Lower leg skin (tissue), 3 donors: ENCODE results near the gene PDE4A.

ENCODE experiments used
- POLR2A ChIP-seq, 2 donors: fragments of 450-650 bp; IDR thresholded peaks; one replicate each; pipeline ENCODE4 v1.6.1; 2016 to 2017; ENCODE audit warnings: antibody characterized with exemption in 2 of 2, mild to moderate bottlenecking in 1 of 2, moderate library complexity in 1 of 2
- TF ChIP-seq, protein P1 (sequence below), 3 donors: fragments of 450-650 bp; IDR thresholded peaks; one replicate each; pipeline ENCODE4 v1.5.1; 2016; ENCODE audit warnings: antibody characterized with exemption in 3 of 3, mild to moderate bottlenecking in 3 of 3, moderate library complexity in 2 of 3

DNA sequence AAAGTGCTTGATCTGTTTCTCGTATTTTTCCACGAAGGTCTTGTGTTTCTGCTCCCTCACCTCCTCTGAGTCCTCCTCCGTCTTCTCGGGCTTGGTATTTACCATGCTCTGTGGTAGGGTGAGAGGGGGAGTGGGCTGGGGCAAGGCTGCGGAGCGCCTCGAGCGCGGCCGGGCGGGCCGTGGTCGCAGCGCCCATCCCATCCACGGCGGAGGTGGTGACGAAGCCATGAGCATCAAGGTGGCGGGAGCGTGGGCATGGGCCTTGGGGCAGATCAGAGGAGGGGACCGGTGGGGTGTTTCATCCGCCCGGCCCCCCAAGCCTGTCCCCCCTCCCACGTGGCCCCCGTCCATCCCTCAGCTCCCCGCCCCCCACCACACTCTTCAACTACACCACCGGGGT, 24.9 kb upstream of the PDE4A start:
- TF ChIP-seq POLR2A (IDR thresholded peaks at IDR 0.05) = no peak
- TF ChIP-seq, protein P1, sequence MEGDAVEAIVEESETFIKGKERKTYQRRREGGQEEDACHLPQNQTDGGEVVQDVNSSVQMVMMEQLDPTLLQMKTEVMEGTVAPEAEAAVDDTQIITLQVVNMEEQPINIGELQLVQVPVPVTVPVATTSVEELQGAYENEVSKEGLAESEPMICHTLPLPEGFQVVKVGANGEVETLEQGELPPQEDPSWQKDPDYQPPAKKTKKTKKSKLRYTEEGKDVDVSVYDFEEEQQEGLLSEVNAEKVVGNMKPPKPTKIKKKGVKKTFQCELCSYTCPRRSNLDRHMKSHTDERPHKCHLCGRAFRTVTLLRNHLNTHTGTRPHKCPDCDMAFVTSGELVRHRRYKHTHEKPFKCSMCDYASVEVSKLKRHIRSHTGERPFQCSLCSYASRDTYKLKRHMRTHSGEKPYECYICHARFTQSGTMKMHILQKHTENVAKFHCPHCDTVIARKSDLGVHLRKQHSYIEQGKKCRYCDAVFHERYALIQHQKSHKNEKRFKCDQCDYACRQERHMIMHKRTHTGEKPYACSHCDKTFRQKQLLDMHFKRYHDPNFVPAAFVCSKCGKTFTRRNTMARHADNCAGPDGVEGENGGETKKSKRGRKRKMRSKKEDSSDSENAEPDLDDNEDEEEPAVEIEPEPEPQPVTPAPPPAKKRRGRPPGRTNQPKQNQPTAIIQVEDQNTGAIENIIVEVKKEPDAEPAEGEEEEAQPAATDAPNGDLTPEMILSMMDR (IDR thresholded peaks at IDR 0.05) = no peak
